Stimulated activated CD4-positive, alpha-beta T cell treated with anti-CD3 and anti-CD28 coated beads, Interleukin-2, amount 100 ng/mL, for 4 hours (primary cell): ENCODE data around the gene STX2.
"Not testable (repeated sequence)": the region's sequence is repeated elsewhere in the genome, so short reads cannot be mapped to it uniquely, and the experiment has no call there.

Experiments used
- DNase-seq: peaks from one replicate; pipeline ENCODE4 v3.0.0-alpha.2; 2020; ENCODE audit warnings: low read depth

Gene STX2

GRCh38 chr12:130838951-130839769, at the start of gene STX2:
STX2 (minus strand) TSS chr12:130839250; CDS start chr12:130839099, 151 bp downstream.
- DNase-seq = peak; percentile 85

GRCh38 chr12:130887190-130887589, 48.1 kb upstream of the STX2 start:
- DNase-seq = not testable (repeated sequence)

GRCh38 chr12:130881548-130881947, 42.5 kb upstream of the STX2 start:
- no peak for DNase-seq

- no peak for DNase-seq
Measured at GRCh38 chr12:130881046-130881445, 42.0 kb upstream of the STX2 start.

- no peak for DNase-seq
Measured at GRCh38 chr12:130880411-130880885, 41.4 kb upstream of the STX2 start.

- no peak for DNase-seq
Measured at GRCh38 chr12:130879781-130880389, 40.8 kb upstream of the STX2 start.

GRCh38 chr12:130879212-130879686, 40.2 kb upstream of the STX2 start:
- DNase-seq = no peak

- no peak for DNase-seq
Measured at GRCh38 chr12:130878193-130879185, 39.4 kb upstream of the STX2 start.

GRCh38 chr12:130877333-130877732, 38.3 kb upstream of the STX2 start:
- DNase-seq = no peak

- DNase-seq = no peak
Measured at GRCh38 chr12:130876758-130877157, 37.7 kb upstream of the STX2 start.

- DNase-seq = no peak
Measured at GRCh38 chr12:130876297-130876696, 37.2 kb upstream of the STX2 start.

- DNase-seq = not testable (repeated sequence)
Measured at GRCh38 chr12:130875708-130876107, 36.7 kb upstream of the STX2 start.

- DNase-seq = no peak
Measured at GRCh38 chr12:130875193-130875592, 36.1 kb upstream of the STX2 start.

GRCh38 chr12:130874696-130875095, 35.6 kb upstream of the STX2 start:
- DNase-seq = no peak

- no peak for DNase-seq
Measured at GRCh38 chr12:130873825-130874224, 34.8 kb upstream of the STX2 start.

- no peak for DNase-seq
Measured at GRCh38 chr12:130873106-130873795, 34.2 kb upstream of the STX2 start.

- DNase-seq = peak; percentile 29
Measured at GRCh38 chr12:130872179-130873096, 33.4 kb upstream of the STX2 start.

GRCh38 chr12:130871286-130872178, 32.5 kb upstream of the STX2 start, which contains the start of gene RAN:
RAN (plus strand) TSS chr12:130872066; CDS start chr12:130872594, 528 bp downstream.
- DNase-seq = peak; percentile 91
